WTC11 (cell line): ENCODE results near the gene OGT.

ENCODE experiments used
- TCF7 ChIP-seq: sonication (generic); formaldehyde crosslinking; IDR thresholded peaks from 2 replicates; pipeline ENCODE4 v1.8.0; 2022; ENCODE audit warnings: mild to moderate bottlenecking, low read depth, missing genetic modification reagents, moderate library complexity
- TEAD4 ChIP-seq: sonication (generic); formaldehyde crosslinking; IDR thresholded peaks from 2 replicates; pipeline ENCODE4 v1.8.0; 2022; ENCODE audit warnings: mild to moderate bottlenecking, missing genetic modification reagents
- ZNF121 ChIP-seq: sonication (generic); formaldehyde crosslinking; IDR thresholded peaks from 2 replicates; pipeline ENCODE4 v1.8.0; 2023; ENCODE audit warnings: missing genetic modification reagents
- ZNF671 ChIP-seq: fragments of 250-450 bp; sonication (Bioruptor Pico); IDR thresholded peaks from 2 replicates; pipeline ENCODE4 v1.8.0; 2021; ENCODE audit warnings: mild to moderate bottlenecking
- TF ChIP-seq, protein P1 (sequence below): fragments of 200-600 bp; IDR thresholded peaks from 2 replicates; pipeline ENCODE4 v1.8.0; 2022; ENCODE audit warnings: antibody characterized with exemption

DNA sequence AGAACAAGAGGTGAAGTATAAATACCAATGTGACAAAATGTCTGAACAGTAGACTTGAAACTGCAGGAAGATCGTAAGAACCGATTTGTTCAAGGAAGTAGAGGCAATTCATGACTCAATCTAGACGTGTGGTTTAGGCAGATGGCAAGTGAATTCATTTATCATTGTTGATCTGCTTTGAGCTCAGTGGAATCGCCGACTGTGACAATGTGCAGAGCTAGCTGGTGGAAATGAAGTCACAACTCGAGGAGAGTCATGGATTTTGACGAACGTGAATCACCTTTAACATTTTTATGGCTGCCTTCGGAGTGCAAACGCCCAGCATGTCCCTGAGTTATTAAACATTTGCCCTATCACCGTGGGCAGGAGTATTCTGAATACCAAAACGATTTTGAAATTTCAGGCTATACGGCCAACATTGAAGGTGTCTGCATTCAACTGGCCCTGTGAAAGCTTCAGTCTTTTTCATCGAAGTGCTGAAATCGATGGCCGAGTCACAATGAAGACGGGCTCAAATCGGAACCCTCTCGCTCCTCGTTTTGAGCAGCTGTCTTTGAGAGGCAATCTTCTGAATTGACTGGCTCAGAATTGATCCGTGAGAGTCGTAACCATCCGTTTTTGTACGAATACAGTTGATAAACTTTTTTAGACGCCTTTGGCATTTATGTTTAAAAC lies 689 bp upstream of the OGT start:
- TF ChIP-seq ZNF121 (CRISPR knock-in tag): no peak
- TF ChIP-seq TCF7 (CRISPR knock-in tag): no peak
- TF ChIP-seq ZNF671: no peak
- no peak for TF ChIP-seq TEAD4 (CRISPR knock-in tag)
- TF ChIP-seq, protein P1, sequence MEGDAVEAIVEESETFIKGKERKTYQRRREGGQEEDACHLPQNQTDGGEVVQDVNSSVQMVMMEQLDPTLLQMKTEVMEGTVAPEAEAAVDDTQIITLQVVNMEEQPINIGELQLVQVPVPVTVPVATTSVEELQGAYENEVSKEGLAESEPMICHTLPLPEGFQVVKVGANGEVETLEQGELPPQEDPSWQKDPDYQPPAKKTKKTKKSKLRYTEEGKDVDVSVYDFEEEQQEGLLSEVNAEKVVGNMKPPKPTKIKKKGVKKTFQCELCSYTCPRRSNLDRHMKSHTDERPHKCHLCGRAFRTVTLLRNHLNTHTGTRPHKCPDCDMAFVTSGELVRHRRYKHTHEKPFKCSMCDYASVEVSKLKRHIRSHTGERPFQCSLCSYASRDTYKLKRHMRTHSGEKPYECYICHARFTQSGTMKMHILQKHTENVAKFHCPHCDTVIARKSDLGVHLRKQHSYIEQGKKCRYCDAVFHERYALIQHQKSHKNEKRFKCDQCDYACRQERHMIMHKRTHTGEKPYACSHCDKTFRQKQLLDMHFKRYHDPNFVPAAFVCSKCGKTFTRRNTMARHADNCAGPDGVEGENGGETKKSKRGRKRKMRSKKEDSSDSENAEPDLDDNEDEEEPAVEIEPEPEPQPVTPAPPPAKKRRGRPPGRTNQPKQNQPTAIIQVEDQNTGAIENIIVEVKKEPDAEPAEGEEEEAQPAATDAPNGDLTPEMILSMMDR: no peak
